ENCODE measurements around the gene ASPSCR1.
"Not testable (repeated sequence)": the region's sequence is repeated elsewhere in the genome, so short reads cannot be mapped to it uniquely, and the experiment has no call there.

ASPSCR1 gene

DNA sequence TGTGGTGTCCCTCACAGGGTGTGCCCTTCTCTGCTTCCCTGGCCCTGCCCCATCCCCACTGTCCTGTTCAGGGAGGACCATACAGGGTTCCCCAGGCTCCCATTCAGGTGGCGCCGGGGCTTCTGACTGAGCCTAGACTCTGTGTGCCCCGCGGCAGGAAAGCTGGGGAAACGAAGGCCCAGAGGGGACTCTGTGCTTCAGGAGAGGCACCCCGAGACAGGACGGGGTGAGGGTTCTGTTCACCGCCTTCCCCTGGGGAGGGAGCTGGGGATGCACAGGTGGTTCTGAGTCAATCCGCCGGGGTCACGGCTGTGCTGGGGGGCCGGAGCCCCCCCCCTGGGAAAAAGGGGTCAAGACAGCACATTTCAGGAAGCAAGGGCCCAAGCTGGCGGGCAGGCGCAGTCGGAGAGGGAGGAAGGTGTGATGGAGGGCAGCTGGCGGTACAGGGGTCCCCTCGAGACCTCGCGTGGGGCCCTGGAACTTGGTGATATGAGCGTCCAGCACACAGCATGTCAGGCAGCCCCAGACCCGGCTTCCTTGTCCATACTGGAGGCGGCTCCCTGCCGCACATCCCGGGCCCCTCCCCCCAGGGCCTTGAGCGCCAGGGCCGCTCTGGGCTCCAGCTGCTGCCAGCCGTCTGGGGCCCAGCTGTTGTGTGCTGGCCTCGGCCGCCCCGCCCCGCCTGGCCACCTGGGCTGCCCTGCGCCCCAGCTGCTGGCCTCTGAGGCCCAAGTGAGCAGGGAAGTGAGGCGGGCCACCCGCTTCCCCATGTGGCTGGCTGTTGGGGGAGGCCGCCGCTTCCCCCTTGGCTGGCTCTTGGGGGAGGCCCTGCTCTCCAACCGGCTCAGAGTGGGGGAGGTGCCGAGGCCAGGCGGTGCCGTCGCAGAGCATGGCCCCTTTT lies 10.8 kb upstream of the ASPSCR1 start:
- Mint-ChIP-seq H3K27me3 (no peaks in the 10 kb centered on the region), H3K4me1 (peaks cover 23% of the 10 kb centered on the region), H3K4me3 (no peak overlapping the region), H3K9me3 (no peaks in the 10 kb centered on the region), H3K27ac (no peak overlapping the region), H3K36me3 (no peaks in the 10 kb centered on the region)

DNA sequence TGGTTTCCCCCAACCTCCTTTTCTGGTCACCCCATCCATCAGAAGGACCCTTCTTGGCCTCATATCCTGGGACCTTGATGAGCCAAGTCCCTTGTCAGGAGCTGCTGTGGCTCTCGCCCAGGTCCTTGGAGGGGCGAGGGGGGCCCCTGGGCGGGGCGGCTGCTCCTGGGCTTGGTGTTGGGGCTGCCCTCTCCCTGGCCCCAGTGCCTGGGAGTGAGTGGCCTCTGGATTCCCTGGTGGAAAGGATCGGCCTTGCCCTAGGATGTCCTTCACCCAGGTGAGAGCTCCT lies 10.2 kb upstream of the ASPSCR1 start:
- H3K4me3 Mint-ChIP-seq, result no peak overlapping the region
- no peak overlapping the region for H3K27ac Mint-ChIP-seq
- H3K27me3 Mint-ChIP-seq, result no peaks in the 10 kb centered on the region
- H3K9me3 Mint-ChIP-seq, result no peaks in the 10 kb centered on the region
- no peaks in the 10 kb centered on the region for H3K36me3 Mint-ChIP-seq
- peaks cover 23% of the 10 kb centered on the region for H3K4me1 Mint-ChIP-seq

DNA sequence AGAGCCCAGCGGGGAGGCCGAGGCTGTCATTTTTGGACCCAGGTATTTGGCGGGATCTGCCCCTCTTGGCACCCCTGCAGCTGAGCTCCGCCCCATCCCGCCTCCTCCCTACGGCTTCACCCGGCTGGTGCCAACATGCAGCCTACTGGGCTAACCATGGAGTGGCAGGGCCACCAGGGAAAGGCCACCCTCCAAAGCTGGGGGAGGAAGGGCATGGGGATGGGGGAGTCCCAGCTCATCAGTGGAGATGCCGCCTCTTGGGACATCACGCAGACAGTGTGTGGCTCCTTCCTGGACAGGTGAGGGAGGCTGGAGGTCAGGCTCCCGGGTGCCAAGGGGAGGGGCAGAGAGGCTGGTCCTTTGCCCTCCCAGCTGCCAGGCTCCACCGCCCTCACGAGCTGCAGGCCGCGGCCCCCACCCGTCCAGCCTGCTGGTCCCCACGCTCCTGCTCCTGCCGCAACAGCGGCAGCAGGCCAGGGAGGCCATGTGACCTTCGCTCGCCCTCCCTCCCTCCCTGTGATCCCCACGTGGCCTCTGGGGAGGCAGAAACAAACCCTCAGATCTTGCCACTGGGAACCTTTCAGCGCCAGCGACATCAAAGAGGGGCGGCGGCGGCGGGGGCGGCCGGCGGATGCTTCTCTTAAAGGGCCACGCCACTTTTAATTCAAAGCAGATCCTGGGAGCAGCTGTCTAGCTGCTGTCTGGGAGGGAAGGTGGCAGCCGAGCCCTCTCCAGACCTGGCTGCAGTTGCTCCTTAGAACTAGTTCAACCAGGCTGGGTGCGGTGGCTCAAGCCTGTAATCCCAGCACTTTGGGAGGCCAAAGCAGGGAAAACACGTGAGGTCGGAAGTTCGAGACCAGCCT lies 9.7 kb upstream of the ASPSCR1 start:
- no peaks in the 10 kb centered on the region for H3K27me3 Mint-ChIP-seq
- no peaks in the 10 kb centered on the region for H3K9me3 Mint-ChIP-seq
- H3K27ac Mint-ChIP-seq, result peak overlapping the region; percentile 82
- H3K36me3 Mint-ChIP-seq, result no peaks in the 10 kb centered on the region
- H3K4me3 Mint-ChIP-seq, result peak overlapping the region; percentile 79
- peaks cover 23% of the 10 kb centered on the region for H3K4me1 Mint-ChIP-seq

DNA sequence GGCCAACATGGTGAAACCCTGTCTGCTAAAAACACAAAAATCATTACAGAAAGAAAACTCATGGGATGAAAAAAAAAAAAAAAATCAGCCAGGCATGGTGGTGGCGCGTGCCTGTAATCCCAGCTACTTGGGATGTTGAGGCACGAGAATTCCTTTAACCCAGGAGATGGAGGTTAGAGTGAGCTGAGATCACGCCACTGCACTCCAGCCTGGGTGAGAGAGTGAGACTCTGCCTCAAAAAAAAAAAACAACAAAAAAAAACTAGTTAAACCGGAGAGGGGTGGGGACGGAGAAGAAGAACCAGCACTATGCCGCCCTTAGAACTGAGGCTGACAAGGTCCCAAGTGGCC lies 9.1 kb upstream of the ASPSCR1 start:
- H3K4me3 Mint-ChIP-seq, result peak overlapping the region; percentile 79
- no peaks in the 10 kb centered on the region for H3K36me3 Mint-ChIP-seq

DNA sequence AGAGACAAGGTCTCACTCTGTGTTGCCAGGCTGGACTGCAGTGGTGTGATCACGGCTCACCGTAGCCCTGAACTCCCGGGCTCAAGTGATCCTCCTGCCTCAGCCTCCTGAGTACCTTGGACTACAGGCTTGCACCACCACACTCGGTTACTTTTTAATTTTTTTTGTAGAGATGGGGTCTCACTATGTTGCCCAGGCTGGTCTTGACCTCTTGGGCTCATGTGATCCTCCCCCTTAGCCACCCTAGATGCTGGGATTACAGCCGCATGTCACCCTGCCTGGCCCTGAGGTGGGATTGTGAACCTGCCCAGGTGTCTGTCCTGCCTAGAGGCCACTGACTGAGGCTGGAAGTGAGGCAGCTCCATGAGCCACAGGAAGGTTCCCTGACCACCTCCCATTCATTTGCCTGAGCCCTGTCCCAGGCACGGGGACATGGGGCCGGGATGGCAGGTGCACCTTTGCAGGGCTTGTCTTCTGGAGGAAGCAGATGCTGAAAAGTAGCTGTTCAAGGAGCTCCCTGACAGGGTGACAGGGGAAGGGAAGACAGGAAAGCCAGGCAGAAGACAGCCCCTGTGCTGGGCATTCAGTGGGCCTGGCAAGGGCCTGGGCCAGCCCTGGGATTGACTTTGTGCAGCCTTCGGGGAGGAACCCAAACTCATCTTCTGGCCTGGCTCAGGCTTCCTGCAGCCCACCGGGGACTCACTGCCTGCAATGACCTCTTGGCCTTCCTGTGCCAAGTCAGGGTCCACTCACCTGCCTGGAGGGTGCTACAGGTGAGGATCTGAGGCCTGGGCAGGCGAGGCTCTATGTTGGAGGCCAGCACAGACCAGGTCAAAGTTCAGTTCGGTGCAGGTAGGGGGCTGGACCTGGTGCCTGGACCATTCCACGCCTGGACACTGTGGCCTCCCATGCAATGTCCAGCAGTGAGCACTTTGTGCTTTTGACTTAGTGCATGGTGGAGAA lies 8.3 kb upstream of the ASPSCR1 start:
- no peak overlapping the region for H3K4me3 Mint-ChIP-seq
- H3K9me3 Mint-ChIP-seq, result no peaks in the 10 kb centered on the region
- peaks cover 23% of the 10 kb centered on the region for H3K4me1 Mint-ChIP-seq
- H3K27me3 Mint-ChIP-seq, result no peaks in the 10 kb centered on the region
- no peaks in the 10 kb centered on the region for H3K36me3 Mint-ChIP-seq
- H3K27ac Mint-ChIP-seq, result peak overlapping the region; percentile 79

More for the DNA sequence above, 9.1 kb upstream of the ASPSCR1 start:
- no peaks in the 10 kb centered on the region for H3K9me3 Mint-ChIP-seq
- H3K4me1 Mint-ChIP-seq, result peaks cover 23% of the 10 kb centered on the region
- H3K27me3 Mint-ChIP-seq, result no peaks in the 10 kb centered on the region
- peak overlapping the region; percentile 82 for H3K27ac Mint-ChIP-seq

DNA sequence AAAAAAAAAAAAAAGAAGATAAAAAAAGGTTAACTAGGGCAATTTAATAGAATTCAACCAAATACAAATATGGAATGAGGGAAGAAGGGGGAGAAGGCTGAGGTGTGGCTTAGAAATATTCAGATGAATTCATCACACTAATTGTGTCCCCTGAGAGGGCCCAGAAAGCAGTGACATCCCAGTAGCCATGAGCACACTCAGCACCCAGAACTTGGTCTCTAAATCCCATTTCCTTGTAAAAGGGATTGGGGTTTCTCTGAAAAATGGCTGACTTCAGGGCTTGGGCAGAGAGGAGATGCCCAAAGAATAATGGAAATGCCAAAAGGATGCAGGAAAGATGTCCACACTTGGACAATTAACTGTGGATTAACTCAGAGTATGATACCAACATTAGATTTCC lies 4.0 kb upstream of the ASPSCR1 start:
- Mint-ChIP-seq H3K4me3 (no peak overlapping the region), H3K27me3 (no peaks in the 10 kb centered on the region), H3K27ac (no peak overlapping the region), H3K36me3 (no peaks in the 10 kb centered on the region), H3K9me3 (no peaks in the 10 kb centered on the region), H3K4me1 (peaks cover 17% of the 10 kb centered on the region)

DNA sequence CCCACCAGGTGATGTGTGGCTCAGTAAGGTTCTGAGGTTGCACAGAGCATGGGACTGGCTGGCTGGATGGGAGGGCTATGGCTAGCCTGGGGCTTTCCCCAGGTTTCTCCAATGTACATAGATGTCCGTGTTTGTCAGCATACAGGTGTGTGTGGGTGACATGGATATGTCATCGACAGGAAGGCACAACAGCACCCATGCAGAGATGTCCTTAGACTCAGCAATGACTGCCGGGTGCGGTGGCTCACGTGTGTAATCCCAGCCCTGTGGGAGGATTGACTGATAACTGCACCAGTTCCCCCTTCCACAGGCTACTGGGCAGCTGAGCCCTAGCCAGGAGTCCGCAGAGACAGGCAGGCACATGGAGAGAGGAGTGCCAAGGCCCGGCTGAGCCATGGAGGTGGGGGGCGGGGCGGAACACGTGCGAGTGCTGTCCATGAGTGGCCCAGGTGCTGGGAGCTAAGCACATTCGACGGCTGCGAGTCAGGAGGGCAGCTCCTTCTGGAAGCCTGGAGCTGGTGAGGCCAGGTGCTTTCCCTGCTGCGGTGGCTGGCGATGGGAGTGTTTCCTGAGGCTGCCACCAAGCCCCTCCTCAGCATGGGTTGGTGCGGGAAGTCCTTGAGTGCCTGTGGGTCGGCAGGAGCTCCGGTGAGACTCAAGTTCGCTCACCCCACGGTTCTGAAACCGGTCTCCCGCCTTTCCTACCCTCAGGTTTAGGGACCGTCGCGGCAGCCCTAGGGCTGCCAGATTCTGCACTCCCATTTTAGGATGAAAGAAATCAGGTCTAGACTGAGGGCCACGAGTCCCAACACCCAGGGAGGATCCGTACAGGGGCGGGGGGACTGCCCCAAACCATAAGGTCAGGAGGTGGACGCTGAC lies 858 bp upstream of the ASPSCR1 start:
- Mint-ChIP-seq H3K27ac (peak overlapping the region; percentile 99), H3K27me3 (no peaks in the 10 kb centered on the region), H3K4me3 (peak overlapping the region; percentile 95), H3K4me1 (peaks cover 31% of the 10 kb centered on the region), H3K9me3 (no peaks in the 10 kb centered on the region), H3K36me3 (no peaks in the 10 kb centered on the region)

DNA sequence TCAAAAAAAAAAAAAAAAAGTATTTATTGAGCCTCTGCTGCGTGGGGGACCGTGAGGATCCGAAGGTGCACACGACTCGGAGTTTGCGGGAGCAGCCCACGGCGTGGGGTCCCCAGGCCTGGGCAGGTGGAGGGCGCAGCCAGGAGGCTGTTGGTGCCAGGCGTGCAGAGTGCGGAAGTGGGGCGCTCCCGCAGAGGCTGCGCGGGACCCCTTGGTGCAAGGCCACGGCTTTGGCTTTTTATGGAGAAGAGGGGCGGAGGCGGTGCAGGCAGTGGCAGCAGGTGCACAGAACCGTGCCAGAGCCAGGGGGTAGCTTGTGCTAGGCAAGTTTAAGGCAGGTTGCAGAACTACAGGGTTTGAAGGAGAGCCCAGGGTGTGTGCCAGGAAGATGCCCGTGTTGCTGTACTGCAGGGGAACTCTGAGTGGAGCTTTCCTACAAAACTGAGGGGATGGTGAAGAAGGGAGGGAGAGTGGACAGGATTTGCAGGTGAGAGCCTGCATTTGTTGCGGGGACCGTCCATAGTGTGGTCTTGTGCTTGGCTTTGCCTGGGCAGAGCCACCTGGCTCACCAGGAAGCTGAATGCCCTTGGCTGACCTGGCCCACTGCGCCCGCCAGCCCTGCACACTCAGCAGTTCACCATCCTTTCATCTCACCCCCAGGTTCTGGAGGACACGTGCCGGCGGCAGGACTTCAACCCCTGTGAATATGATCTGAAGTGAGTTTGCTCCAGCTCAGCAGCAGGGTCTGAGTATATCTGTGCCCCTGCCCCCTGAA lies 1.3 kb downstream of the ASPSCR1 start:
- H3K4me1 Mint-ChIP-seq, result peaks cover 39% of the 10 kb centered on the region

DNA sequence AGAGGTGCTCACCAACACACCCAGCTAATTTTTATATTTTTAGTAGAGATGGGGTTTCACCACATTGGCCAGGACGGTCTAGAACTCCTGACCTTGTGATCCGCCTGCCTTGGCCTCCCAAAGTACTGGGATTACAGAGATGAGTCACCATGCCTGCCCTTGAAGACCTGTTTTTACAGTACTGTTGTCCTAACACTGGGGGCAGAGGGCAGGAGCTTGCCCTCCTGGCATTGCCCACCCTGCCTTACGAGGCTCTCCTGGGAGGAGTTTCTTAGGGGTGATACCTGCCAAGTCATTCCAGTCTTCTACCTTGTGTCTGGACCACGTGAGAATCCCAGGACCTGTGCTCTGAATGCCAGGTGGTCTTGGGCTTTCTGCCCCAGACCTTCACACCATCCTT lies 2.7 kb downstream of the ASPSCR1 start:
- Mint-ChIP-seq H3K9me3 (no peaks in the 10 kb centered on the region), H3K4me3 (peak overlapping the region; percentile 4), H3K4me1 (peaks cover 39% of the 10 kb centered on the region), H3K27ac (peak overlapping the region; percentile 57), H3K36me3 (peaks cover 6% of the 10 kb centered on the region), H3K27me3 (no peaks in the 10 kb centered on the region)

More for the DNA sequence above, 1.3 kb downstream of the ASPSCR1 start:
- H3K27me3 Mint-ChIP-seq, result no peaks in the 10 kb centered on the region
- H3K27ac Mint-ChIP-seq, result no peak overlapping the region
- H3K9me3 Mint-ChIP-seq, result no peaks in the 10 kb centered on the region
- H3K4me3 Mint-ChIP-seq, result peak overlapping the region; percentile 73
- H3K36me3 Mint-ChIP-seq, result peaks cover 3% of the 10 kb centered on the region

DNA sequence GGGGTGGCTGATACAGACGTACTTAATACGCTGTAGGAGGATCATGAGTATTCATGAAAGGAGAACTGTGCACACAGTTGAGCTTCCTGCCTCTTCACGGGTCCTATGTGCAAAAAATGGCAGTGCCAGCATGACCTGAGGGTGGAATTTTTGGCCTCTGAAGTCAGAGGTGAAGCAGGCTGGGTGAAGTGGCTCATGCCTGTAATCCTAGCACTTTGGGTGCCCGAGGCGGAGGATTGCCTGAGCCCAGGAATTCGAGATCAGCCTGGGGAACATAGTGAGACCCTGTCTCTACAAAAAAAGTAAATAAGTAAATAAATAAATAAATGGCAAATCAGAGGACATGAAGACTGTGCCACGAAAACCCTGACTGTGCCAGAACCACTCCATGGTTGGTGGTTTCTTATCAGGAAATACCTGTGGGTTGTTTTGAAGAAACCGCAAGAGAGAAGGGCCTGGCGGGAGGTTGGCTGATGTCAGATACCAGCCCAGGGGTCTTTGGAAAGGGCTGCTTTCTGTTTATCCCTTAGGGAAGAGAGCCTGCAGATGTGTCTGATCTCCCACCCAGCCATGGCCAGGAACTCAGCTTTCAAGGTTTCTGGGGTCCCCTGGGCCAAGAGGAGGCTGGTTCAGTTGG lies 3.4 kb downstream of the ASPSCR1 start:
- Mint-ChIP-seq H3K4me3 (no peak overlapping the region), H3K4me1 (peaks cover 39% of the 10 kb centered on the region), H3K9me3 (no peaks in the 10 kb centered on the region), H3K27ac (peak overlapping the region; percentile 30), H3K27me3 (no peaks in the 10 kb centered on the region), H3K36me3 (peaks cover 6% of the 10 kb centered on the region)

DNA sequence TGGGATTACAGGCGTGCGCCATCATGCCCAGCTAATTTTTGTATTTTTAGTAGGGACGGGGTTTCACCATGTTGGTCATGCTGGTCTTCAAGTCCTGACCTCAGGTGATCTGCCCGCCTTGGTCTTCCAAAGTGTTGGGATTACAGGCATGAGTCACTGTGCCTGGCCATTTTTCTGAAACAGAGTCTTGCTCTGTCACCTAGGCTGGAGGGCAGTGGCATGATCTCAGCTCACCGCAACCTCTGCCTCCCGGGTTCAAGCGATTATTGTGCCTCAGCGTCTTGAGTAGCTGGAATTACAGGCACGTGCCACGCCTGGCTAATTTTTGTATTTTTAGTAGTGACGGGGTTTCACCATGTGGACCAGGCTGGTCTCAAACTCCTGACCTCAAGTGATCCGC lies 4.1 kb downstream of the ASPSCR1 start:
- not testable (repeated sequence) for H3K9me3 Mint-ChIP-seq, H3K36me3 Mint-ChIP-seq, H3K4me3 Mint-ChIP-seq, H3K27me3 Mint-ChIP-seq, H3K27ac Mint-ChIP-seq
- peaks cover 32% of the 10 kb centered on the region for H3K4me1 Mint-ChIP-seq

DNA sequence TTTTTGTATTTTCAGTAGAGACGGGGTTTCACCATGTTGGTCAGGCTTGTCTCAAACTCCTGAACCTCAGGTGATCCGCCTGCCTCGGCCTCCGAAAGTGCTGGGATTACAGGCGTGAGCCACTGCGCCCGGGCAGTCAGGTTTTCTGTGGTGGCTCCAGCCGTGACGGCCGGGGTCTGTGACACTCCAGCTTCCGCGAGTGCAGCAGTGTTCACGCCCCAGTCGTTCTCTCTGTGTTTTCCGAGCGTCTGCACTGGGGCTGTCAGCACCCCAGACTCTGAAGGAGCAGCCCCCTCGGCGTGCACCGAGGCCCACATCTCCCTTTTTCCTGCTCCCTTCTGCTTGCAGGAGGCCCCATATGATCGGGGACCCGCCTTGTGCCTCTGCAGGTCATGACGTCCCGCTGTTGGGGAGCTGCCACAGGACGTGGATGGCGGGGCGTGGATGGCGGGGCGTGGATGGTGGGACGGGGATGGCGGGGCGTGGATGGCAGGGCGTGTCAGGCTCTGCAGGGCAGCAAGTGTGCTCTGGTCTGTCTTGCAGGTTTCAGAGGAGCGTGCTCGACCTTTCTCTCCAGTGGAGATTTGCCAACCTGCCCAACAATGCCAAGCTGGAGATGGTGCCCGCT lies 5.7 kb downstream of the ASPSCR1 start:
- Mint-ChIP-seq H3K4me1 (peaks cover 31% of the 10 kb centered on the region), H3K36me3 (peaks cover 6% of the 10 kb centered on the region), H3K27me3 (no peaks in the 10 kb centered on the region), H3K27ac (no peak overlapping the region), H3K9me3 (no peaks in the 10 kb centered on the region), H3K4me3 (no peak overlapping the region)

DNA sequence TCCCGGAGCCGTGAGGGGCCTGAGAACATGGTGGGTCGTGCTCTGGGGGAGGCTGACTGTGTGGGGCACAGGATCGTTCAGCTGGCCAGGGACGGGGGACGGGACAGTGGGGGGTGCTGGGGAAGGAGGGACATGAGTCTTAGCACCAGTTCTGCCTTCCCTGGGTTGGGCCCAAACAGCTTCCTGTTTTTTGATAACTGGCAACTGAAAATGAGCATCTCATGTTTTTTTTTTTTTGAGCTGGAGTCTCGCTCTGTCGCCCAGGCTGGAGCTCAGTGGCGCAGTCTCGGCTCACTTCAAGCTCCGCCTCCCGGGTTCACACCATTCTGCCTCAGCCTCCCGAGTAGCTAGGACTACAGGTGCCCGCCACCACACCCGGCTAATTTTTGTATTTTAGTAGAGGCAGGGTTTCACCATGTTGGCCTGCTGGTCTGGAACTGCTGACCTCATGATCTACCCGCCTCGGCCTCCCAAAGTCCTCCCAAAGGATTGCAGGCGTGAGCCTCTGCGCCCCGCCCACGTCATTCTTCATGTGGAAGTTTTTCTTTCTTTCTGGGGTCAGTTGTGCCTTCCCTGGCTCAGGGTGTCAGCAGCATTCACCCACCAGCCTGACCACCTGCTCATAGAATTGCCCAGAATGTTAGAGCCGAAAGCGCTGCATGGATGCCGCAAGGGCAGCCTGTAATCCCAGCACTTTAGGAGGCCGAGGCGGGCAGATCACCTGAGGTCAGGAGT lies 6.4 kb downstream of the ASPSCR1 start:
- H3K9me3 Mint-ChIP-seq, result no peaks in the 10 kb centered on the region
- H3K4me1 Mint-ChIP-seq, result peaks cover 28% of the 10 kb centered on the region
- no peak overlapping the region for H3K27ac Mint-ChIP-seq
- peaks cover 6% of the 10 kb centered on the region for H3K36me3 Mint-ChIP-seq
- no peak overlapping the region for H3K4me3 Mint-ChIP-seq
- H3K27me3 Mint-ChIP-seq, result no peaks in the 10 kb centered on the region
